CD4-positive, alpha-beta T cell treated with Interleukin-4 for 1 hour (primary cell): ENCODE measurements around the gene CFP.
A peak's percentile ranks its signal among the peaks of the same experiment; 100 is the strongest.
"Not testable (repeated sequence)": the region's sequence is repeated elsewhere in the genome, so short reads cannot be mapped to it uniquely, and the experiment has no call there.

Source experiments
- DNase-seq, 2 donors: peaks; one replicate each; pipeline ENCODE4 v3.0.0-alpha.2; 2020 to 2022

The CFP gene

DNA sequence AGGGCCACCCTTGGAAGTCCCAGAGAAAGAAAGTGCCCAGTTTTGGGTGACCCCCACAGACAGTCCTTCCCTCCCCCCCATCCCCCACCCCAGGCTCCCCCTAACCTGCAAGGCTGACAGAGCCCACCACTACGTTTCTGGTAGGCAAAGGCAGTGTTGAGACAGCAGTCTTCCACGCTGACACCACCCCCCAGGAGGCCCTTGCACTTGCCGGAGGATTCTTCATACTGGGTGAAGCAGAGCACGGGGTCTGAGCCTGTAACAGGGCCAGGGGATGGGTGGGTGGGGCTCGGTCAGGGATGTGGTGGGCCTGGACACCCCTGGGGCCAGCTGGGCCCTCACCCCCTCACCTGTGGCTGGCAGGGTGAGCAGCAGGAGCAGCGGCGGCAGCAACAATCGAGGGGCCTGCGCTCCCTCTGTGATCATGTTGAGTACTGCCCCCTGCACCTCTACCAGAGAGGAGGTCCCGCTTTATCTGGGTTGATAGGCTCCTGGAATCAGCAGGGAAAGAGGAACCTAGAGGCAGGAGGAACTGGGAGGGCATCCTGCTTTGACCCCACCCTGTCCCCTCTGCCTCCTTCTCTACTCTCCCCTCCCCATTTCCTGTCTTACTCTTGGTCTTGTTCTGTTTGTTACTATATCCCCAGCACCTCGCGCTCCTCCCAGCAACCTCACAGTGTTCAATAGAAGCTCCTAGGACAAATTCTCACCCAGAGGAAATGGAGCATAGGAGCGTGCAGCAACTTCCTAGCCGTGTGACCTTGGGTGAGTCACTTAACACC lies at the start of gene CFP:
Gene CFP, minus strand, starts transcription at position 512 of the 782 bp plus-strand sequence. Its CDS starts 86 bp downstream, at position 426.
- no peak for DNase-seq

GRCh38 chrX:47675959-47676859 lies 46.5 kb upstream of the CFP start:
- DNase-seq, result not testable (repeated sequence)

- DNase-seq, result no peak
Observed at GRCh38 chrX:47674776-47675175, 45.0 kb upstream of the CFP start.

DNA sequence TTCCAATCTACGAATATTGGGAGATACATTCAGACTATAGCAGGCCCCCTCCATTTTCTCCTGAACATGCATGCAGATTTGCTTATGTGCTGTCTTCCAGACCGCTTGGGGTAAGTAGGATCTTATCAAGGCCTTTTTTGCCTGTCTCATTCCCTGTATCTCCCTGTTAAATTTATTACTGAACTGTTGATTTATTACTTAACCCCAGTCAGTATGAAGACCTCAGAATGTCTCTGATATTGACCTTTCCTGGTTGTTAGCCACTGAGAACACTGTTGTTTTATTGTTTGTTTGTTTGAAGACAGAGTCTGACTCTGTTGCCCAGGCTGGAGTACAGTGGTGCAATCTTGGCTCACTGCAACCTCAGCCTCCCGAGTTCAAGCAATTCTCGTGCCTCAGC lies 36.1 kb upstream of the CFP start:
- not testable (repeated sequence) for DNase-seq

- no peak for DNase-seq
Observed at GRCh38 chrX:47664737-47665136, 35.0 kb upstream of the CFP start.

DNA sequence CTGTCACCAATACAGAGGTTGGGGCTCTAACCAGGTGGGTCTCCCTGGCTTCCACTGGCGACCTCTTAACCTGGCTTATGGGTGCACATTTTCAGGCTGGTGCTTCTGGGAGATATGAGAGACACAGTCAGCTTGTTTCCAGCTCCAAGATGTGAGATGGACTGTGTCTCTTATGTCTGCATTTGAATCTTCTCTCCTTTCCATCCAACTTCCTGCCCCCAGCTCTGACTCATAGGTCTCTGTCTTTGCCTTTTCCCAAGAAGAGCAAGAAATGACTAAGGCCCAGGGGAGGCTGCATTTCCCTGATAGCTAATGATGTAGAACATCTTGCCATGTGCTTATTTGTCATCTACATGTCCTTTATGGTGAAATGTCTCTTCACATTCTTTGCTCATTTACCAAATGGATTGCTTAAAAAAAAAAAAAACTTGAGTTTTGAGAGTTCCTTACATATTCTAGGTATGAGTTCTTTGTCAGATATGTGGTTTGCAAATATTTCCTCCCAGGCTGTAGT lies 32.5 kb upstream of the CFP start:
- no peak for DNase-seq

GRCh38 chrX:47661539-47661938 lies 31.8 kb upstream of the CFP start:
- no peak for DNase-seq

- DNase-seq, result no peak
Observed at GRCh38 chrX:47659421-47659726, 29.6 kb upstream of the CFP start.

GRCh38 chrX:47658684-47659420 lies 29.1 kb upstream of the CFP start, which contains the start of gene UXT:
TSS of gene UXT (minus strand) at chrX:47659180. CDS start at chrX:47658927, 253 bp downstream.
- peak; percentile 95 to 96 for DNase-seq

DNA sequence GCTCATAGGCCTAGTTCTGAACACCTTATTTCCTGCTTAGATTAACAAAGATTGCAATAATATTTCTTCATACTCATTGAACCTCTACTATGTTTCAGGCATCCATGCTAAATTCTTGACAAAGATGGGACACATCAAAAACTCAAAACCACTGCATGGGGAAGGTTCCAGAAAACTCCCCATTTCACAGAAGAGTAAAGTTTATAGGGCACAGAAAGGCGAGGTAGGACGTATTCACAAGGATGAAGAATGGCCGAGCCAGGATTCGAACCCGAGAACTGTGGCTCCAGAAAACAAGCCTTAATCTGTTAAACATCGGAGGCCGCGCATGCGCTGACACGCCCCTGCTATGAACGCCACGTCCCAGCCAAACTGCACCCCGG lies 28.6 kb upstream of the CFP start:
- no peak for DNase-seq

DNA sequence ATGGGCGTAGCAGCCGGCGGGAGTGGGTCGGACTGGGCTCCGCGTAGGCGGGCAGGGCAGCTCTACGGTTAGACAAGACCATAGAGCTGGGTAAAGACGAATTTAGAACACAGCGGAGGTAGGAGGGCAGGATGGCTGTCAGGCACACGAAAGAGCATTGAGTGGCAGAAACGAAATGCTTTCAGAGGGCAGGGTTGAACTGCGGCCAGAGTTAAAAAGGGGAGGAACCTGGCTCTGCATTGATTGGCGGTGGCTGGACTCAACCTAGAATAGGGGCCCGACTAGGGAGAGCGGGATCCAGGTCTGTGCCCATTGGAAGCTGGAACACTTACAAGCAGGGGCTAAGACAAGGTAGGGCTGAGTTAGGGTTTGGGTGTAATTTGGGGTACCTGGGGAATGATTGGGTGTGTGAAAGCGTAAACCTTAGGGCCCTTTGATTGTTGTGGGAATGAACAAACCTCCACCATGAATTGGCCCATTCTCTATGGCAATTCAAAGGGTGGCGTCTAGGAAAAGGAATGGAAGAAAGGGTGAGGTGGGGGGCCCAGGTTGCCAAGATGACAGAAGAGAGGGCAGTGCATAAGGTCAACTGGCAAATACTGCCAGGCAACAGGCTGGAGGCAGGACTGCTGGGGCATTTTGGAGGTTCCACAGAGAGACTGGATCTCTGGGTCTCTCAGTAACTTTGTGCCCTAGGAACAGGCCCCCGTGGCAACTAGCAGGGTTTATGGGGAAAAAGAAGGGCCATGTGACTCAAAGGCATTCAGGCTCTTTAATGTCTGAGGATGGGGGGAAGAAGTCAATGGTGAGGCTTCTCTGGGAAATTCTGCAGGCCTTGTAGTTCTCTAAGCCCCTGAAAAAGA lies 21.5 kb upstream of the CFP start:
- DNase-seq, result no peak

DNA sequence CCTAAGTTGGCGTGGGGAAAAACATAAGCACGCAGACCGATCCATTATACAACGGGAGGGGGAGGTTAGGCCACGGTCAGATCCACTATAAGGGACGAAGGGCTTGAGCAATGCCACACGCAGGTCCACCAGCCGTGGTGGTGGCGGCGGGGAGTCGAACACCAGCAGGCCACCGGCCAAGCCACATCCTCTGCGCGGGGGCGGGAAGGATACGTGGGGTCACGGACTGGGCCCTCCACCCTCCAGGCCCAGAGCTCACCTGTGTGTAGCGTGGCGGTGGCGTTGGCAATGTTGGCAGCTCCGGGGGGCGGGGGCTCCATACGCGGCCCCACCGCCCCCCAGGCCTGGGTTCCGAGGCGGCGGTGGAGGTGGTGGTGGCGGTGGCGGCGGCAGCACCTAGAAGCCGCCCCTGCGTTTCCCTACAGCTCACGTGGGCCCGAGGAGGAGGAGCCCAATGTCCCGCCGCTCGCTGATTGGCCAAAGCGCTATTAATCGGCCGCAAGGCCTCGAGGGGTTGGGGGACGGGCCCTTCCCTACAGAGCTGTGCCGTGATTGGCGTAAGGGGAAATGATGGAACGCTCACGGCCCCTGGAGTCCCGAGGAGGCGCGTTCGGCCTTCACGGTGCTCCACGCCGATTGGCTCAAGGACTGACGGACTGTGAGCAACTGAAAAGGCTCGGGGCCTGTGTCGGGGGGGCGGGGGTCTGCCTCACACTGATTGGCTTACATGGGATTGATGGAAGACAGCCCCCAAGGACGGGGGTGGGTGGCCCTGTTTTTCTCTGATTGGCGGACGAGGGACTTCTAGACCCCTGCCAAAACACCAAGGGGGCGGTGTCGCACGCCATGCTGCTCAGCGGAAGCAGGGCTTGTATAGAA lies 20.7 kb upstream of the CFP start, which contains the start of gene ELK1:
Gene ELK1, minus strand, starts transcription at position 400 of the 879 bp plus-strand sequence. CDS start 9,122 bp downstream, outside the sequence.
- peak; percentile 94 to 96 for DNase-seq

- DNase-seq, result no peak
Observed at GRCh38 chrX:47649781-47650163, 20.0 kb upstream of the CFP start.

DNA sequence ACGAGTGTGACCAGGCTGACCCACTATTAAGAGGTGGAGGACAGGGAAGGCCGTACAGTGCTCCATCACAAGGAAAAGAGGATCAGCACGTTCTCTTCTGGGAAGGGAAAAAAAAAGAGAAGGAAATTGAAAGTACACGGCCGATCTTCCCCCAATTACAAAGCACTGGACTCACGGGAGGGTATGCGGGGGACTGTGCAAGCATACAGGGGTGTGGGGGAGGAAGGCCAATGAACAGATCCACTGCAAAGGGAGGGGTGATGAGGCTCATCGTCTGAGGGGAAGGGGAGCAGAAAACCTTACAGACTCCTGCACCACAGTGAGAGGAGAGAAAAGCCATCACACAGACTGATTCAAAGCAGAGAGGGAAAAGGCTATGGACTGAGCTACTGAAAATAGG lies 19.5 kb upstream of the CFP start:
- no peak for DNase-seq

DNA sequence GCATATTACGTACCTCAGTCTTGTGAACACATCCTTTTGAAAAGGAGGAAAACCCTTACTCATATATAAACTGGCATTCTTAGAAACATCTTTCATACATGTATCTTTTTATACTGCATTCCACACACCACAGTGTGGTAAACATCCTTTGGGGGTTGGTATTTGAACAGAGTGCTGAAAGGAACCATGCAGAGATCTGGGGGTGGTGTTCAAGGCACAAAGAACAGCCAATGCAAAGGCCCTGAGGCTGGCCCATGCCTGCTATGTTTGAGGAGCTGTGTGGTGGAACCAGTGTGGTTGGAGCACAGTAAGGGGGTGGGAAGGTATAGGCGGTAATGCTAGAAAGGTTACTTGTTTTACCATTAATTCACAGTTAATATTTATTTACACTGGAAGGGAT lies 18.6 kb upstream of the CFP start:
- DNase-seq, result no peak

DNA sequence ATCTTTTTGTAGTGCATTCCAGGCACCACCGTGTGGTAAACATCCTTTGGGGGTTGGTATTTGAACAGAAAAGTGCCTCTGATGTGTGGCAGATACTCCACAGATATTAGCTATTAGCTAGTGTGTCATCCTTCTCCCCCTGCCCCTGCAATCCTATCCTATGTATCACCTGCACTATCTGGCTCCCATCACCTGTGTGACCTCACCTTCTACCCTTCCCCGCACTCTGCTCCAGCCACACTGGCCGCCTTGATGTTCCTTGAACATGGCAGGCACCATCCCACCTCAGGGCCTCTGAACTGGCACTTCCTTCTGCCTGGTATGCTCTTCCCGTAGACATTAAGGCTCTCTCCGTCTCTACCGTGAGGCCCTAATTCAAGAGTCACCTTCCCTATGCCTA lies 16.9 kb upstream of the CFP start:
- no peak for DNase-seq

DNA sequence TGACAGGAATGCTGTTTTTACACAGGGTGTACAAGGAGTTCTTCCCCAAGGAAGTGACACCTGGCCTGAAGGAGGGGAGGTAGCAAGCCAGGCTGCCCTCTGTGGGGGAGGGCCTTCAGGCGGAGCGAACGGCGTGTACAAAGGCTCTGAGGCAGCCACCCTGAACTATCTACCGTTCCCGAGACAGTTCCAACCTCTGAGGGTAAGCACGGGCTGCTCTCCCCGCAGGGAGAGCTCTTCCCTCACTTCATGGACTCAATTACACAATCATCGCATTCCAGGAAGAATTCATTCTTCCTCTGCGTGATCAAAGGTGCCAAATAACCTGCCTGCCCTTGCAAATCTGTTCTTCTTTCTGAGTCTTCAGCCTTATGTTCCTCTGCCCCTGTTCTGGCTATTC lies 15.8 kb upstream of the CFP start:
- DNase-seq, result no peak

DNA sequence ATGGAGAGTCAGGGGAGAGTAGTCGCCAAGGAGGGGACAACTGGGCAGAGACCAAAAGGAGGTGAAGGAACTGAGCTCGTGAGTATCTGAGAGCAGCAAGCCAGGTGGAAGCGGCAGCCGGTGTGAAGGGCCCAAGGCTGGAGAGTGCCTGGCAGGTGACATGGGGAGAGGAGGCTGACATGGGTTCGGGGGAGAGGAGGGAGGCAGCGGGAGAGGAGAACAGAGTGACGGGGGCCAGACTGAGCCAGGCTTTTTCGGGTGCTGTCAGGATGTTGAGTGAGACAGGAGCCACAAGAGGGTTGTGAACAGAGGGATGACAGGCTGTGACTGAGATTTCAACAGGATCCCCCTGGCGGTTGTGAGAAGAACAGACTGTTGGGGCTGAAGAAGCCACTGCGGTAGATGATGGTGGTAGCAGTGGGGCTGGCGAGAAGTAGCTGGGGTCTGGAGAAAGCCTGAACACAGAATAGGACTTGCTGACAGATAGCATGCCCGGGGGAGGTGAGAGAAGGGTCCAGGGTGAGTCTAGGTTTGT lies 14.9 kb upstream of the CFP start:
- peak in 1 of 2 donors; percentile 24 for DNase-seq

GRCh38 chrX:47643926-47644325 lies 14.2 kb upstream of the CFP start:
- DNase-seq, result no peak

DNA sequence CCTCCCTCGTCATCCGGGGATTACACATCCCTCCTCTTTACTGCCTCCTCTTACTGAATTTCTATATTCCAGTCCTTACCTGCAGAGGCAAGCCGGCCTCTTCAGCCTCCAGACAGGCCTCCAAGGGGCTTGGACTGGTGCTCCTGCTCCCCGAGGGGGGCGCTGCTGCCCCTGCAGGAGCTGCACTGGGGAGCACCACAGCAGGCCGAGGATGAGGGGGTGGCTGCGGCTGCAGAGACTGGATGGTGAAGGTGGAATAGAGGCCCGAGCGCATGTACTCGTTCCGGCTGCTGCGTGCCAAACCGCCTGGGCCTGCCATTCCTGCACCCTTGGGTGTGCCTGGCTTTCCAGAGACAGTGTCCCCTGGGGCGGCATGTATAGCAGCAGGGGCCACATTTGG lies 9.1 kb upstream of the CFP start:
- DNase-seq, result no peak
